Trophoblast cell (in vitro differentiated cells and primary cell): ENCODE results near the gene ADAM23.

Experiments
- DNase-seq, 2 donors: peaks; one replicate each; pipeline ENCODE4 v3.0.0-alpha.2; 2016
- H2AFZ ChIP-seq: 2 replicates; pipeline ENCODE4 v1.6.1; 2013; ENCODE audit warnings: low read length, moderate library complexity, mild to moderate bottlenecking; ENCODE audit not compliant: insufficient read depth, poor library complexity
- H2AK5ac ChIP-seq: 2 replicates; pipeline ENCODE4 v1.6.1; 2013; ENCODE audit warnings: mild to moderate bottlenecking, low read length
- H2BK120ac ChIP-seq: 2 replicates; pipeline ENCODE4 v1.6.1; 2013; ENCODE audit warnings: low read length, mild to moderate bottlenecking, moderate library complexity; ENCODE audit not compliant: insufficient read depth, poor library complexity
- H2BK12ac ChIP-seq: 2 replicates; pipeline ENCODE4 v1.6.1; 2013; ENCODE audit warnings: mild to moderate bottlenecking, low read length, moderate library complexity
- H2BK5ac ChIP-seq: 2 replicates; pipeline ENCODE4 v1.6.1; 2013; ENCODE audit warnings: low read length, low read depth, moderate library complexity, mild to moderate bottlenecking; ENCODE audit not compliant: poor library complexity
- H3K14ac ChIP-seq: 2 replicates; pipeline ENCODE4 v1.6.1; 2013; ENCODE audit warnings: mild to moderate bottlenecking, low read length
- H3K18ac ChIP-seq: 2 replicates; pipeline ENCODE4 v1.6.1; 2013; ENCODE audit warnings: mild to moderate bottlenecking, low read length
- H3K23ac ChIP-seq: 2 replicates; pipeline ENCODE4 v1.6.1; 2013; ENCODE audit warnings: low read length
- H3K27ac ChIP-seq: 2 replicates; pipeline ENCODE4 v1.5.1; 2013; ENCODE audit warnings: low read depth, mild to moderate bottlenecking, inconsistent platforms, low read length, moderate library complexity
- H3K27me3 ChIP-seq: 2 replicates; pipeline ENCODE4 v1.6.1; 2013; ENCODE audit warnings: inconsistent platforms, mild to moderate bottlenecking, low read length, moderate library complexity; ENCODE audit not compliant: insufficient read depth
- H3K36me3 ChIP-seq, 2 experiments: 1 replicate in 1 of 2; 2 replicates in 1 of 2; pipeline ENCODE4 v1.6.1; 2013; ENCODE audit warnings: low read length in 2 of 2, mild to moderate bottlenecking in 2 of 2, moderate library complexity in 1 of 2; ENCODE audit not compliant: insufficient read depth in 2 of 2, control insufficient read depth in 1 of 2
- H3K4ac ChIP-seq: 2 replicates; pipeline ENCODE4 v1.6.1; 2013; ENCODE audit warnings: low read depth, mild to moderate bottlenecking, low read length, moderate library complexity
- H3K4me1 ChIP-seq, 2 experiments: 1 replicate in 1 of 2; 2 replicates in 1 of 2; pipeline ENCODE4 v1.6.1; 2013; ENCODE audit warnings: low read length in 2 of 2, mild to moderate bottlenecking in 2 of 2, moderate library complexity in 1 of 2; ENCODE audit not compliant: insufficient read depth in 2 of 2, control insufficient read depth in 1 of 2
- H3K4me2 ChIP-seq: 2 replicates; pipeline ENCODE4 v1.6.1; 2013; ENCODE audit warnings: inconsistent platforms, mild to moderate bottlenecking, low read length, moderate library complexity
- H3K4me3 ChIP-seq: 2 replicates; pipeline ENCODE4 v1.5.1; 2013; ENCODE audit warnings: mild to moderate bottlenecking, low read depth, low read length, inconsistent platforms
- H3K79me1 ChIP-seq: one replicate; pipeline ENCODE4 v1.6.1; 2013; ENCODE audit warnings: low read length
- H3K79me2 ChIP-seq: 2 replicates; pipeline ENCODE4 v1.6.1; 2013; ENCODE audit warnings: low read length, mild to moderate bottlenecking; ENCODE audit not compliant: control insufficient read depth, insufficient read depth, poor library complexity
- H3K9ac ChIP-seq: 2 replicates; pipeline ENCODE4 v1.6.1; 2013; ENCODE audit warnings: mild to moderate bottlenecking, low read length
- H3K9me3 ChIP-seq: 2 replicates; pipeline ENCODE4 v1.6.1; 2013; ENCODE audit warnings: low read depth, mild to moderate bottlenecking, control low read depth, inconsistent platforms, low read length; ENCODE audit not compliant: insufficient read depth
- H4K12ac ChIP-seq: 2 replicates; pipeline ENCODE4 v1.6.1; 2013; ENCODE audit warnings: low read depth, mild to moderate bottlenecking, low read length, moderate library complexity
- H4K8ac ChIP-seq: 2 replicates; pipeline ENCODE4 v1.6.1; 2013; ENCODE audit warnings: low read depth, mild to moderate bottlenecking, low read length, moderate library complexity
- H4K91ac ChIP-seq: one replicate; pipeline ENCODE4 v1.6.1; 2013; ENCODE audit warnings: low read depth, mild to moderate bottlenecking, low read length, moderate library complexity
- WGBS: extraction: QIAGEN DNeasy Blood & Tissue Kit; methylation state at CpG from one replicate; pipeline ENCODE4 v1.1.7; 2013; ENCODE audit warnings: missing lambda C conversion rate; ENCODE audit not compliant: insufficient read length, insufficient coverage; ENCODE audit errors: extremely low coverage; 5-methylcytosine and 5-hydroxymethylcytosine counted together

The ADAM23 gene

DNA sequence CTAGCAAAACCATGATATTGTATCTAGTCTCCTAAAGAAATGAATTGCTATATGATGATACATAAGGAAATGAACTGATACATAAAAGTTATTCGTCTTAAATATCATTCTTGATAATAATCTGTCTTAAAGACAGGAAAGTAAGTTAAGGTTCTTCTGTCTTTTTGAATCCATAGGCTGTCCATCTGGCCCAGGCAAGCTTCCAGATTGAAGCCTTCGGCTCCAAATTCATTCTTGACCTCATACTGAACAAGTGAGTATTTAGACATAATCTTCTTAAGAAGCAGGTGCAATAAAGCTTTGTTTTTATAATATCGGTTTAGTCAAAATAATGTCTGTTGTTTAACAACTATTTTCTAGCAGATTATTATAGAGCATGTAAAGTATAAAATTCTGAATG is 37.7 kb downstream of the ADAM23 start:
- Histone ChIP-seq H3K4me3 (no peak overlapping the region), H3K4ac (no peak overlapping the region), H2BK12ac (no peak overlapping the region), H3K79me1 (no peaks in the 10 kb centered on the region), H3K4me2 (no peak overlapping the region), H3K18ac (no peak overlapping the region), H3K79me2 (no peaks in the 10 kb centered on the region), H3K4me1 (no peaks in the 10 kb centered on the region), H3K36me3 (no peaks in the 10 kb centered on the region), H2AK5ac (no peak overlapping the region), H3K14ac (no peak overlapping the region), H3K27me3 (no peaks in the 10 kb centered on the region), H2AFZ (no peak overlapping the region), H3K27ac (no peak overlapping the region), H4K91ac (no peak overlapping the region), H2BK5ac (no peak overlapping the region), H4K8ac (no peak overlapping the region), H4K12ac (no peak overlapping the region), H3K9ac (no peak overlapping the region), H2BK120ac (no peak overlapping the region), H3K9me3 (peaks cover 1% of the 10 kb centered on the region), H3K23ac (no peak overlapping the region)
- no peak for DNase-seq
- no CpG with 5 or more reads among the region's 3 CpGs for WGBS

GRCh38 chr2:206482123-206482522 is 38.8 kb downstream of the ADAM23 start:
- no peak overlapping the region for H3K9ac ChIP-seq
- H2AFZ ChIP-seq, result no peak overlapping the region
- H2BK5ac ChIP-seq, result no peak overlapping the region
- no peak overlapping the region for H4K12ac ChIP-seq
- no peak overlapping the region for H4K91ac ChIP-seq
- H3K79me1 ChIP-seq, result no peaks in the 10 kb centered on the region
- H3K4ac ChIP-seq, result no peak overlapping the region
- WGBS, result no CpG with 5 or more reads among the region's 4 CpGs
- H2BK12ac ChIP-seq, result no peak overlapping the region
- no peaks in the 10 kb centered on the region for H3K4me1 ChIP-seq
- no peak overlapping the region for H2AK5ac ChIP-seq
- no peak overlapping the region for H4K8ac ChIP-seq
- no peak overlapping the region for H3K27ac ChIP-seq
- H3K27me3 ChIP-seq, result no peaks in the 10 kb centered on the region
- H2BK120ac ChIP-seq, result no peak overlapping the region
- H3K79me2 ChIP-seq, result no peaks in the 10 kb centered on the region
- no peak overlapping the region for H3K4me2 ChIP-seq
- no peak overlapping the region for H3K14ac ChIP-seq
- H3K36me3 ChIP-seq, result no peaks in the 10 kb centered on the region
- H3K9me3 ChIP-seq, result peaks cover 1% of the 10 kb centered on the region
- no peak overlapping the region for H3K23ac ChIP-seq
- H3K4me3 ChIP-seq, result no peak overlapping the region
- no peak for DNase-seq
- H3K18ac ChIP-seq, result no peak overlapping the region

- Histone ChIP-seq H2AK5ac (no peak overlapping the region), H3K9ac (no peak overlapping the region), H3K27ac (no peak overlapping the region), H3K27me3 (no peaks in the 10 kb centered on the region), H3K14ac (no peak overlapping the region), H4K91ac (no peak overlapping the region), H3K23ac (no peak overlapping the region), H3K4ac (no peak overlapping the region), H3K4me2 (no peak overlapping the region), H2BK12ac (no peak overlapping the region), H3K4me1 (no peaks in the 10 kb centered on the region), H3K79me2 (no peaks in the 10 kb centered on the region), H3K18ac (no peak overlapping the region), H2AFZ (no peak overlapping the region), H3K79me1 (no peaks in the 10 kb centered on the region), H2BK120ac (no peak overlapping the region), H3K4me3 (no peak overlapping the region), H3K9me3 (peaks cover 1% of the 10 kb centered on the region), H4K12ac (no peak overlapping the region), H4K8ac (no peak overlapping the region), H2BK5ac (no peak overlapping the region), H3K36me3 (no peaks in the 10 kb centered on the region)
- DNase-seq, result no peak
- 100% methylated on average over 1 of the region's 4 CpGs for WGBS
These were observed 39.3 kb downstream of the ADAM23 start for GRCh38 chr2:206482633-206483032.

- no peak overlapping the region for H3K4me2 ChIP-seq
- H3K79me2 ChIP-seq, result no peaks in the 10 kb centered on the region
- no peak overlapping the region for H3K18ac ChIP-seq
- H3K4me3 ChIP-seq, result no peak overlapping the region
- no peaks in the 10 kb centered on the region for H3K79me1 ChIP-seq
- WGBS, result no CpG with 5 or more reads among the region's 7 CpGs
- H3K36me3 ChIP-seq, result no peaks in the 10 kb centered on the region
- H2BK120ac ChIP-seq, result no peak overlapping the region
- H3K27ac ChIP-seq, result no peak overlapping the region
- no peak overlapping the region for H2BK12ac ChIP-seq
- H3K9ac ChIP-seq, result no peak overlapping the region
- H2BK5ac ChIP-seq, result no peak overlapping the region
- H3K4ac ChIP-seq, result no peak overlapping the region
- H2AFZ ChIP-seq, result no peak overlapping the region
- peaks cover 0 to 2% of the 10 kb centered on the region in 2 experiments for H3K4me1 ChIP-seq
- H2AK5ac ChIP-seq, result no peak overlapping the region
- H3K9me3 ChIP-seq, result peaks cover 1% of the 10 kb centered on the region
- H3K27me3 ChIP-seq, result no peaks in the 10 kb centered on the region
- H4K91ac ChIP-seq, result no peak overlapping the region
- no peak overlapping the region for H4K8ac ChIP-seq
- H3K23ac ChIP-seq, result no peak overlapping the region
- H4K12ac ChIP-seq, result no peak overlapping the region
- no peak for DNase-seq
- no peak overlapping the region for H3K14ac ChIP-seq
These were observed 44.7 kb downstream of the ADAM23 start for GRCh38 chr2:206488053-206488452.
